Keratinocyte (primary cell): ENCODE results near the gene APLF. TPM values are rescaled to one million over a fixed set of nuclear protein-coding genes. Genes with fewer than 3 reads are reported as not detected.

Source experiments
- DNase-seq: peaks from one replicate; pipeline ENCODE4 v3.0.0-alpha.2; 2011; ENCODE audit warnings: low read depth, missing footprints, low spot score
- FAIRE-seq: peaks from 2 replicates; lab custom pipeline; 2011; peaks lifted over from hg19 to GRCh38; lab: Jason Lieb, UNC
- H2AFZ ChIP-seq: 2 replicates; pipeline ENCODE4 v1.6.0; 2012; ENCODE audit warnings: low read length, control low read depth, inconsistent platforms; ENCODE audit not compliant: control insufficient read depth
- H3K27ac ChIP-seq: 2 replicates; pipeline ENCODE4 v1.5.1; 2011; ENCODE audit warnings: low read length; ENCODE audit not compliant: control insufficient read depth, insufficient read depth
- H3K27me3 ChIP-seq: 3 replicates; pipeline ENCODE4 v1.6.0; 2011; ENCODE audit warnings: low read length; ENCODE audit not compliant: control insufficient read depth, insufficient read depth; ENCODE audit errors: extremely low read depth
- H3K36me3 ChIP-seq, 2 experiments: 2 replicates in 1 of 2; 3 replicates in 1 of 2; pipeline ENCODE4 v1.5.1; 2011; ENCODE audit warnings: low read length in 2 of 2, mild to moderate bottlenecking in 1 of 2; ENCODE audit not compliant: control insufficient read depth in 2 of 2, insufficient read depth in 2 of 2; ENCODE audit errors: extremely low read depth in 1 of 2
- H3K4me1 ChIP-seq: 3 replicates; pipeline ENCODE4 v1.5.1; 2011; ENCODE audit warnings: low read length; ENCODE audit not compliant: control insufficient read depth, insufficient read depth; ENCODE audit errors: extremely low read depth
- H3K4me2 ChIP-seq: 3 replicates; pipeline ENCODE4 v1.6.0; 2011; ENCODE audit warnings: low read depth, low read length; ENCODE audit not compliant: control insufficient read depth, insufficient read depth; ENCODE audit errors: extremely low read depth
- H3K4me3 ChIP-seq, 3 experiments: fragments of 200-600 bp in 1 of 3; sonication (generic) in 1 of 3; 2 replicates in 2 of 3; 3 replicates in 1 of 3; pipeline ENCODE4 v1.5.1; 2011 to 2016; ENCODE audit warnings: low read length in 3 of 3, mild to moderate bottlenecking in 3 of 3, control low read depth in 2 of 3, inconsistent platforms in 1 of 3, low read depth in 1 of 3, mixed read lengths in 1 of 3, mixed run types in 1 of 3, moderate library complexity in 1 of 3; ENCODE audit not compliant: control insufficient read depth in 2 of 3, insufficient read depth in 2 of 3; ENCODE audit errors: extremely low read depth in 1 of 3
- H3K79me2 ChIP-seq: 2 replicates; pipeline ENCODE4 v1.6.0; 2012; ENCODE audit warnings: low read length; ENCODE audit not compliant: control insufficient read depth, insufficient read depth
- H3K9ac ChIP-seq: 3 replicates; pipeline ENCODE4 v1.6.0; 2011; ENCODE audit warnings: low read length; ENCODE audit not compliant: control insufficient read depth, insufficient read depth; ENCODE audit errors: extremely low read depth
- H3K9me1 ChIP-seq: 3 replicates; pipeline ENCODE4 v1.6.0; 2011; ENCODE audit warnings: low read length; ENCODE audit not compliant: control insufficient read depth, insufficient read depth; ENCODE audit errors: extremely low read depth
- H3K9me3 ChIP-seq: 2 replicates; pipeline ENCODE4 v1.5.1; 2012; ENCODE audit warnings: low read depth, low read length; ENCODE audit not compliant: control insufficient read depth
- H4K20me1 ChIP-seq: 3 replicates; pipeline ENCODE4 v1.6.0; 2011; ENCODE audit warnings: low read length; ENCODE audit not compliant: control insufficient read depth, insufficient read depth; ENCODE audit errors: extremely low read depth
- CTCF ChIP-seq, 3 experiments: IDR thresholded peaks in 1 of 3; conservative IDR thresholded peaks in 1 of 3; optimal IDR thresholded peaks in 1 of 3; 2 replicates in 2 of 3; 3 replicates in 1 of 3; pipeline versions ENCODE3 to v1.5.1; 2011; ENCODE audit warnings: low read length in 3 of 3, mild to moderate bottlenecking in 3 of 3, moderate library complexity in 2 of 3, control low read depth in 1 of 3, inconsistent platforms in 1 of 3; ENCODE audit not compliant: insufficient read depth in 2 of 3; ENCODE audit errors: extremely low read depth in 1 of 3
- EZH2 ChIP-seq: IDR thresholded peaks from one replicate; pipeline ENCODE4 v1.6.1; 2012; ENCODE audit warnings: inconsistent platforms, mild to moderate bottlenecking, low read length, moderate library complexity
- dilution Hi-C: fragments of 300-500 bp; cut with MboI; formaldehyde crosslinking; loops from one replicate; pipeline ENCODE4 v1.7.0; 2020; ENCODE audit warnings: low sequenced_read_pairs; ENCODE audit not compliant: extremely low pct_ligation_motif_present
- polyA plus RNA-seq, 5 experiments: library from polyadenylated mRNA; depleted of rRNA in 3 of 5; stranded (reverse) in 3 of 5; stranded (forward) in 1 of 5; unstranded in 1 of 5; fragments of >200 nt; gene quantifications; 1 replicate in 1 of 5; 2 replicates in 3 of 5; 3 replicates in 1 of 5; pipeline versions ENCODE4 v1.2.1 to v1.2.3, GENCODE V29; 2011 to 2012; ENCODE audit warnings: missing spikeins in 2 of 5, low read depth in 1 of 5, low replicate concordance in 1 of 5

The APLF gene
- polyA plus RNA-seq, 1 donor (not counting 4 experiments of a cell fraction or from before 2014, with no cell fraction given): 3.0 TPM

- TF ChIP-seq CTCF (optimal IDR thresholded peaks at IDR 0.05 in 1 of 3, IDR thresholded peaks at IDR 0.05 in 1 of 3, conservative IDR thresholded peaks at IDR 0.05 in 1 of 3; ENCODE audit: extremely low read depth in 1 of 3, insufficient read depth in 2 of 3, low read length in 3 of 3) (no peak), EZH2 (no peak)
- dilution Hi-C loops: no loop called here
- Histone ChIP-seq H3K36me3 (no peaks in the 10 kb centered on the region), H3K27me3 (no peaks in the 10 kb centered on the region), H3K79me2 (no peaks in the 10 kb centered on the region), H3K9ac (no peak overlapping the region), H3K9me1 (no peaks in the 10 kb centered on the region), H3K9me3 (no peaks in the 10 kb centered on the region), H2AFZ (no peak overlapping the region), H3K27ac (no peak overlapping the region), H3K4me3 (no peak overlapping the region), H3K4me1 (no peaks in the 10 kb centered on the region), H4K20me1 (no peaks in the 10 kb centered on the region), H3K4me2 (no peak overlapping the region)
- DNase-seq (no peak), FAIRE-seq (no peak)
These were observed 35.9 kb upstream of the APLF start for GRCh38 chr2:68431316-68431972.

GRCh38 chr2:68432696-68433658 is 34.4 kb upstream of the APLF start:
- DNase-seq (no peak), FAIRE-seq (no peak)
- H3K9me3 ChIP-seq: no peaks in the 10 kb centered on the region
- H3K9me1 ChIP-seq: no peaks in the 10 kb centered on the region
- H3K27ac ChIP-seq: no peak overlapping the region
- H3K9ac ChIP-seq: no peak overlapping the region
- no peak for TF ChIP-seq EZH2
- TF ChIP-seq CTCF (optimal IDR thresholded peaks at IDR 0.05 in 1 of 3, IDR thresholded peaks at IDR 0.05 in 1 of 3, conservative IDR thresholded peaks at IDR 0.05 in 1 of 3; ENCODE audit: extremely low read depth in 1 of 3, insufficient read depth in 2 of 3, low read length in 3 of 3): no peak
- H3K79me2 ChIP-seq: no peaks in the 10 kb centered on the region
- no peak overlapping the region for H3K4me2 ChIP-seq
- no peaks in the 10 kb centered on the region for H3K27me3 ChIP-seq
- dilution Hi-C loops: no loop called here
- H3K36me3 ChIP-seq: no peaks in the 10 kb centered on the region
- no peak overlapping the region for H2AFZ ChIP-seq
- no peaks in the 10 kb centered on the region for H3K4me1 ChIP-seq
- H4K20me1 ChIP-seq: no peaks in the 10 kb centered on the region
- no peak overlapping the region for H3K4me3 ChIP-seq
